ENCODE data around the gene DDX25. TPM values are rescaled to one million over a fixed set of nuclear protein-coding genes. Genes with fewer than 3 reads are reported as not detected.

The DDX25 gene
- total and polyA plus RNA-seq, 10 of the 15 experiments (the other 5 are each of a cell fraction or from before 2014, with no cell fraction given) = 0.05 TPM; not detected in 9

DNA sequence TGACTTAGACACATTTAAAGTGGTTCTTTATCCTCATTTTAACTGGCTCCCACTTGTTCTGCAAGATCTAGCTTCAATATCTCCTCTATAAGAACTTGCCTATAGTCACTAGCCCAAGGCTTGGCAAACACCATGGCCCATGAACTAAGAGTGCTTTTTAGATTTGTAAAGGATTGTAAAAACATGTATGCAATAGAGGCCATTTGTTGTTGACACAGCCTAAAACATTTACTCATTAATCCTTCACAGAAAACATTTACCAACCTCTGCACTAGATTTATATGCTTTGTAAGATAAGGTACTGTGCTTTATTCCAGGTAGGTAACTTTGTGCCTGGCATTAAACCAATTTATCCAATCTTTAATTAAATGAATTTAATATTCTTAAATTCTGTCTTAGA is 11.3 kb upstream of the DDX25 start:
- SMC1A ChIA-PET (ENCODE audit: uncharacterized antibody, unreplicated experiment) = interaction anchor here (1.1 kb wide), 2 partner anchors 10 to 30 kb away, joined by 3 to 4 read pairs; partner anchors contain the start of gene PUS3
- in situ Hi-C loops (cut with MboI) (loop anchor here (25.0 kb wide), 1 partner anchor 931 kb away; the partner anchor contains the start of gene CCDC15), intact Hi-C loops (cut with micrococcal nuclease; ENCODE audit: unreplicated experiment) (no loop called here)
- H2AFZ ChIP-seq (ENCODE audit: control insufficient read depth, low read depth, low read length) = no peak overlapping the region
- H3K36me3 ChIP-seq (ENCODE audit: control insufficient read depth in 2 of 2, insufficient read depth in 2 of 2, low read length in 1 of 2) = peaks cover 0 to 17% of the 10 kb centered on the region in 2 experiments; a peak in 1 of 4 replicates
- H3K9ac ChIP-seq (ENCODE audit: control insufficient read depth, insufficient read depth, low read length) = no peak overlapping the region
- BruUV-seq (replicated peaks) = no TSS peak
- peaks cover 25% of the 10 kb centered on the region for H3K79me2 ChIP-seq (ENCODE audit: control insufficient read depth, insufficient read depth, low read length)
- no peak for DNase-seq (ENCODE audit: low read depth, low spot score)
- POLR2A ChIA-PET = interaction anchor here (1.0 kb wide), 1 partner anchor 14 kb away, joined by 3 read pairs; no protein-coding TSS in a partner anchor
- H3K4me1 ChIP-seq (ENCODE audit: control insufficient read depth, insufficient read depth, low read length) = no peaks in the 10 kb centered on the region
- RAD21 ChIA-PET (ENCODE audit: unreplicated experiment) = interaction anchor here (1.2 kb wide), 1 partner anchor 10 kb away, joined by 3 read pairs; the partner anchor contains the start of gene PUS3
- FAIRE-seq = no peak
- TF ChIP-seq BRCA1 (IDR thresholded peaks at IDR 0.05; ENCODE audit: low read depth, low read length) (no peak), NFYB (IDR thresholded peaks at IDR 0.05; ENCODE audit: insufficient read depth, low read depth, low read length) (no peak), WRNIP1 (IDR thresholded peaks at IDR 0.05; ENCODE audit: borderline replicate concordance, low read depth, low read length) (no peak), CBFB (IDR thresholded peaks at IDR 0.05; ENCODE audit: low read depth) (no peak), HDAC2 (IDR thresholded peaks at IDR 0.05) (no peak), PAX8 (IDR thresholded peaks at IDR 0.05) (no peak), MEF2A (IDR thresholded peaks at IDR 0.05; ENCODE audit: insufficient read depth, low read depth, low read length) (no peak), SREBF1 (IDR thresholded peaks at IDR 0.05; ENCODE audit: low read length) (no peak), STAT1 (conservative IDR thresholded peaks at IDR 0.05) (no peak), ZZZ3 (IDR thresholded peaks at IDR 0.05; ENCODE audit: control insufficient read depth, insufficient read length, low read depth) (no peak), ZNF274 (IDR thresholded peaks at IDR 0.05; ENCODE audit: insufficient read depth, insufficient read length) (no peak), NBN (IDR thresholded peaks at IDR 0.05) (no peak), ETV6 (conservative IDR thresholded peaks at IDR 0.05 in 1 of 2, IDR thresholded peaks at IDR 0.05 in 1 of 2; ENCODE audit: borderline replicate concordance in 1 of 2, low read depth in 1 of 2) (no peak), ASH2L (IDR thresholded peaks at IDR 0.05; ENCODE audit: borderline replicate concordance, low read depth) (no peak)
- H3K4me2 ChIP-seq (ENCODE audit: control insufficient read depth, insufficient read depth) = no peak overlapping the region
- H3K27me3 ChIP-seq (replicated peaks in 1 of 2; ENCODE audit: control insufficient read depth in 2 of 2, insufficient read depth in 2 of 2, low read length in 1 of 2) = no peaks in the 10 kb centered on the region
- no peak overlapping the region for H3K4me3 ChIP-seq
- H4K20me1 ChIP-seq (ENCODE audit: control insufficient read depth, insufficient read depth) = no peaks in the 10 kb centered on the region
- ATAC-seq = no peak
- H3K27ac ChIP-seq (ENCODE audit: control insufficient read depth, insufficient read depth) = no peak overlapping the region
- CTCF ChIA-PET = no interaction called here
- no peaks in the 10 kb centered on the region for H3K9me3 ChIP-seq (replicated peaks; ENCODE audit: control insufficient read depth, insufficient read depth, low read length)

Data from GM12878 (cell line).